ENCODE data around the gene OLR1. TPM values are rescaled to one million over a fixed set of nuclear protein-coding genes. Genes with fewer than 3 reads are reported as not detected.

OLR1 gene
- total RNA-seq, 1 experiment from 2014 or later: not detected

DNA sequence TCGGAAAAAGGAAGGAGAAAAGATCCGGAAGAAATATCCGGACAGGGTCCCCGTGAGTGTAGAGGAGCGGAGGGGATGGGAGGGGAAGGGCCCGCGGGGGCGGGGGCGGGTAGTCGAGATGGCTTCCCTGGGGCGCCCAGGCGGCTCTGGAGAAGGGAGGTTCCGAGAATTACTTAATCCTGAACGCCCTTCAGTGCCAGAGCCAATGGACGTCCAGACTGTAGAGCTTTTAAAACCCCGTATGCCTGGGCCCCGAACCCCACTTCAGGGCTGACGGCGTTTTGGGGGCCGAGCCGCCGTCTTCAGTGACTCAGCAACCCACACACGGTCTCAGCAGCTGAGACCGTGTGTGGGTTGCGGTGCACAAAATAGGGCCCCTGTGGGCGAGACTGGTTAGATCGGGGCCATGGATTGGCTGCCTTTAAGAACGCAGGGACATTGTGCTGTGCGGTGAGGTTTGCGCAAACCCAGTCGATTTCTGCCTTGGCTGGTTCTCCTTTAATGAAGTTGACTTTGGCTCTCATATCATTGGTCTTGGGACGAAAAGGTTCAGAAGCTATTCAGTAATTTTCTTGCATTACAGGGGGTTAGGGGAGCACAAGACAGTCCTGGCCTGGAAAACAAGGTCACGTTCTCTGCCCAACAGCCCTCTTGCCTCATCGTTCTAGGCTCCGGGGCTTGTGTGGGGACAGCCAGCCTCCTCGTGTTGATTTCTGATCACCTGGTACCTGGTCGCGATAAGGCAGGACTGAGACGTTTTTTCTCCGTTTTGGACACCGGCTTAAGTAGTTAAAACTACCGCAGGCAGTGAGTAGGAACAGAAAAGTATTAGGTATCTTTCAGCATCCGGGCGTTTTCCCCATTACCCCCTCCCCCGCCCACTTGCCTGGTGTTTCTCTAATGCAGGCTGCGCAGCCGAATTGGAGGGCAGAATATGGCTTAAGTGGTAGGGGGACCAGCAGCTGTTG lies 41.5 kb upstream of the OLR1 start:
- Mint-ChIP-seq H3K27me3 (ENCODE audit: low read depth) (no peaks in the 10 kb centered on the region; the same call in 1 of the 2 replicates), H3K9me3 (no peaks in the 10 kb centered on the region), H3K27ac (peak overlapping the region; percentile 97), H3K4me3 (peak overlapping the region; percentile 92), H3K4me1 (peaks cover 21% of the 10 kb centered on the region), H3K36me3 (peaks cover 8% of the 10 kb centered on the region)
- POLR2A ChIA-PET: interaction anchor here (1.0 to 1.4 kb wide), 5 partner anchors 19 to 958 kb away, joined by 3 to 12 read pairs (median 3); partner anchors contain the start of gene SMIM10L1
- TF ChIP-seq TP53 (CRISPR knock-in tag; IDR thresholded peaks at IDR 0.05) (no peak), ZNF121 (CRISPR knock-in tag; IDR thresholded peaks at IDR 0.05) (peak; percentile 84)
- peak; percentile 60 for DNase-seq (ENCODE audit: low spot score)
- peak; percentile 44 for ATAC-seq
- CTCF ChIA-PET: interaction anchor here (0.6 to 1.6 kb wide), 2 partner anchors 60 to 68 kb away, joined by 4 to 9 read pairs; no protein-coding TSS in a partner anchor

DNA sequence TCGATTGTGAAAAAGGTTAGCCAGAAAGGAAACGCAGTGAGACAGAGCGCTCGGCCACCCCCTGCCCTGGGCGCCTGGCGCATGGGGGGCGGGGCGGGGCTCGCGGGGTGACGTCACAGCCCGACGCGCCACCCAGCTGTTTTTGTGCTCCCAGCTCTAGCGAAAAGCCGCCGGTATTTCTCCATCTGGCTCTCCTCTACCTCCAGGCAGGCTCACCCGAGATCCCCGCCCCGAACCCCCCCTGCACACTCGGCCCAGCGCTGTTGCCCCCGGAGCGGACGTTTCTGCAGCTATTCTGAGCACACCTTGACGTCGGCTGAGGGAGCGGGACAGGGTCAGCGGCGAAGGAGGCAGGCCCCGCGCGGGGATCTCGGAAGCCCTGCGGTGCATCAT lies 40.8 kb upstream of the OLR1 start, which contains the start of gene GABARAPL1:
GABARAPL1 (plus strand) TSS at position 139 of the 393 bp plus-strand sequence; CDS start at position 392, 253 bp downstream.
- TF ChIP-seq, protein P1, sequence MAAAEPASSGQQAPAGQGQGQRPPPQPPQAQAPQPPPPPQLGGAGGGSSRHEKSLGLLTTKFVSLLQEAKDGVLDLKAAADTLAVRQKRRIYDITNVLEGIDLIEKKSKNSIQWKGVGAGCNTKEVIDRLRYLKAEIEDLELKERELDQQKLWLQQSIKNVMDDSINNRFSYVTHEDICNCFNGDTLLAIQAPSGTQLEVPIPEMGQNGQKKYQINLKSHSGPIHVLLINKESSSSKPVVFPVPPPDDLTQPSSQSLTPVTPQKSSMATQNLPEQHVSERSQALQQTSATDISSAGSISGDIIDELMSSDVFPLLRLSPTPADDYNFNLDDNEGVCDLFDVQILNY (CRISPR knock-in tag; IDR thresholded peaks at IDR 0.05): 0 out of 2 replicates have a peak, but pooled peaks have one; percentile 6
- TF ChIP-seq, protein P2, sequence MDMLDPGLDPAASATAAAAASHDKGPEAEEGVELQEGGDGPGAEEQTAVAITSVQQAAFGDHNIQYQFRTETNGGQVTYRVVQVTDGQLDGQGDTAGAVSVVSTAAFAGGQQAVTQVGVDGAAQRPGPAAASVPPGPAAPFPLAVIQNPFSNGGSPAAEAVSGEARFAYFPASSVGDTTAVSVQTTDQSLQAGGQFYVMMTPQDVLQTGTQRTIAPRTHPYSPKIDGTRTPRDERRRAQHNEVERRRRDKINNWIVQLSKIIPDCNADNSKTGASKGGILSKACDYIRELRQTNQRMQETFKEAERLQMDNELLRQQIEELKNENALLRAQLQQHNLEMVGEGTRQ (CRISPR knock-in tag; IDR thresholded peaks at IDR 0.05): no peak
- no peak for TF ChIP-seq ZNF396 (CRISPR knock-in tag; IDR thresholded peaks at IDR 0.05; ENCODE audit: borderline replicate concordance)
- TF ChIP-seq, protein P3, sequence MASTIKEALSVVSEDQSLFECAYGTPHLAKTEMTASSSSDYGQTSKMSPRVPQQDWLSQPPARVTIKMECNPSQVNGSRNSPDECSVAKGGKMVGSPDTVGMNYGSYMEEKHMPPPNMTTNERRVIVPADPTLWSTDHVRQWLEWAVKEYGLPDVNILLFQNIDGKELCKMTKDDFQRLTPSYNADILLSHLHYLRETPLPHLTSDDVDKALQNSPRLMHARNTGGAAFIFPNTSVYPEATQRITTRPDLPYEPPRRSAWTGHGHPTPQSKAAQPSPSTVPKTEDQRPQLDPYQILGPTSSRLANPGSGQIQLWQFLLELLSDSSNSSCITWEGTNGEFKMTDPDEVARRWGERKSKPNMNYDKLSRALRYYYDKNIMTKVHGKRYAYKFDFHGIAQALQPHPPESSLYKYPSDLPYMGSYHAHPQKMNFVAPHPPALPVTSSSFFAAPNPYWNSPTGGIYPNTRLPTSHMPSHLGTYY (CRISPR knock-in tag; IDR thresholded peaks at IDR 0.05): no peak
- peak; percentile 59; the same call in 1 of the 2 replicates for TF ChIP-seq SP1 (CRISPR knock-in tag; conservative IDR thresholded peaks at IDR 0.05)
- TF ChIP-seq, protein P4, sequence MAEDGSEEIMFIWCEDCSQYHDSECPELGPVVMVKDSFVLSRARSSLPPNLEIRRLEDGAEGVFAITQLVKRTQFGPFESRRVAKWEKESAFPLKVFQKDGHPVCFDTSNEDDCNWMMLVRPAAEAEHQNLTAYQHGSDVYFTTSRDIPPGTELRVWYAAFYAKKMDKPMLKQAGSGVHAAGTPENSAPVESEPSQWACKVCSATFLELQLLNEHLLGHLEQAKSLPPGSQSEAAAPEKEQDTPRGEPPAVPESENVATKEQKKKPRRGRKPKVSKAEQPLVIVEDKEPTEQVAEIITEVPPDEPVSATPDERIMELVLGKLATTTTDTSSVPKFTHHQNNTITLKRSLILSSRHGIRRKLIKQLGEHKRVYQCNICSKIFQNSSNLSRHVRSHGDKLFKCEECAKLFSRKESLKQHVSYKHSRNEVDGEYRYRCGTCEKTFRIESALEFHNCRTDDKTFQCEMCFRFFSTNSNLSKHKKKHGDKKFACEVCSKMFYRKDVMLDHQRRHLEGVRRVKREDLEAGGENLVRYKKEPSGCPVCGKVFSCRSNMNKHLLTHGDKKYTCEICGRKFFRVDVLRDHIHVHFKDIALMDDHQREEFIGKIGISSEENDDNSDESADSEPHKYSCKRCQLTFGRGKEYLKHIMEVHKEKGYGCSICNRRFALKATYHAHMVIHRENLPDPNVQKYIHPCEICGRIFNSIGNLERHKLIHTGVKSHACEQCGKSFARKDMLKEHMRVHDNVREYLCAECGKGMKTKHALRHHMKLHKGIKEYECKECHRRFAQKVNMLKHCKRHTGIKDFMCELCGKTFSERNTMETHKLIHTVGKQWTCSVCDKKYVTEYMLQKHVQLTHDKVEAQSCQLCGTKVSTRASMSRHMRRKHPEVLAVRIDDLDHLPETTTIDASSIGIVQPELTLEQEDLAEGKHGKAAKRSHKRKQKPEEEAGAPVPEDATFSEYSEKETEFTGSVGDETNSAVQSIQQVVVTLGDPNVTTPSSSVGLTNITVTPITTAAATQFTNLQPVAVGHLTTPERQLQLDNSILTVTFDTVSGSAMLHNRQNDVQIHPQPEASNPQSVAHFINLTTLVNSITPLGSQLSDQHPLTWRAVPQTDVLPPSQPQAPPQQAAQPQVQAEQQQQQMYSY (CRISPR knock-in tag; IDR thresholded peaks at IDR 0.05): peak; percentile 3; the same call in 1 of the 2 replicates
- peak; percentile 85; the same call in 1 of the 2 replicates for TF ChIP-seq CREM (CRISPR knock-in tag; IDR thresholded peaks at IDR 0.05)
- 0 out of 2 replicates have a peak, but pooled peaks cover 2% of the 10 kb centered on the region for H3K36me3 Mint-ChIP-seq
- peak within 1 kb of the TSS; percentile 92 for H3K4me3 Mint-ChIP-seq
- H3K27me3 Mint-ChIP-seq (ENCODE audit: low read depth): no peaks in the 10 kb centered on the region; the same call in 1 of the 2 replicates
- H3K27ac Mint-ChIP-seq: peak within 1 kb of the TSS; percentile 99
- H3K9me3 Mint-ChIP-seq: no peaks in the 10 kb centered on the region
- ATAC-seq: peak; percentile 60
- peaks cover 25% of the 10 kb centered on the region for H3K4me1 Mint-ChIP-seq
- ChIA-PET POLR2A (interaction anchor here (1.4 kb wide), 4 partner anchors 18 to 959 kb away, joined by 3 to 12 read pairs (median 3); partner anchors contain the start of gene SMIM10L1), CTCF (interaction anchor here (0.6 kb wide), 1 partner anchor 67 kb away, joined by 4 read pairs; no protein-coding TSS in a partner anchor)
- DNase-seq (ENCODE audit: low spot score): peak; percentile 70

DNA sequence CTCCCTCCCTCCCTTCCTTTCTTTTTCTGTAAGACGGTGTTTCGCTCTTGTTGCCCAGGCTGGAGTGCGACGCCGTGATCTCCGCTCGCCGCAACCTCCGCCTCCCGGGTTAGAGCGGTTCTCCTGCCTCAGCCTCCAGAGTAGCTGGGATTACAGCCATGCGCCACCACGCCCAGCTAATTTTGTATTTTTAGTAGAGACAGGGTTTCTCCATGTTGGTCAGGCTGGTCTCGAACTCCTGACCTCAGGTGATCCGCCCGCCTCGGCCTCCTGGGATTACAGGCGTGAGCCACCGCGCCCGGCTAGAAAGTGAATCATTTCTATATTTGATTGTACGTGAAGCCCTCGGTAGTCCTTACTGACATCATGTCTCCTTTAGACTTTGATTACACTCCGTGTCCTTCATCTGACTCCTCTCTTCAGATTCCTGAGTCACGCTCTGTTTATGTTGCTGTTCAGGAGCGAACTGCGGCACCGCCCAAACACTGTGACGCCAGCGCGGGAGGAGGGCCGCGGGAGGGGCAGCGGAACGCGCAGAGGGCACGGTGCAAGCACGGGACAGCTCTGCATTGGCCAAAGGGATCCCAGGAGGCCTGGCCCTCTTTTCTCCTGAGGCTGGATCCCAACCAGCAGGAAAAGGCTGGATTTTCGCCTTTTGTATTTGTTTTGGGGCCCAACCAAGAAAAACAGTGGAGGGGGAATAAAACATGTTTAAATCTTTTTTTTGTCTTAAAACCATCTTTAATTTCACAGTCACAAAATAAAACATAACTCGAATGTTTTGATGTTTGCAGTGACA lies 40.2 kb upstream of the OLR1 start:
- ChIA-PET CTCF (interaction anchor here (0.6 kb wide), 1 partner anchor 59 kb away, joined by 4 read pairs; no protein-coding TSS in a partner anchor), POLR2A (interaction anchor here (1.4 to 1.6 kb wide), 5 partner anchors 18 to 959 kb away, joined by 3 to 12 read pairs (median 3); partner anchors contain the start of gene SMIM10L1)
- peaks cover 27% of the 10 kb centered on the region for H3K4me1 Mint-ChIP-seq
- H3K36me3 Mint-ChIP-seq: 0 out of 2 replicates have a peak, but pooled peaks cover under 1% of the 10 kb centered on the region
- ATAC-seq (peak; percentile 88), DNase-seq (ENCODE audit: low spot score) (peak; percentile 91)
- peak overlapping the region; percentile 99 for H3K27ac Mint-ChIP-seq
- H3K9me3 Mint-ChIP-seq: no peaks in the 10 kb centered on the region
- H3K27me3 Mint-ChIP-seq (ENCODE audit: low read depth): no peaks in the 10 kb centered on the region; the same call in 1 of the 2 replicates
- H3K4me3 Mint-ChIP-seq: peak overlapping the region; percentile 92
- TF ChIP-seq, protein P5, sequence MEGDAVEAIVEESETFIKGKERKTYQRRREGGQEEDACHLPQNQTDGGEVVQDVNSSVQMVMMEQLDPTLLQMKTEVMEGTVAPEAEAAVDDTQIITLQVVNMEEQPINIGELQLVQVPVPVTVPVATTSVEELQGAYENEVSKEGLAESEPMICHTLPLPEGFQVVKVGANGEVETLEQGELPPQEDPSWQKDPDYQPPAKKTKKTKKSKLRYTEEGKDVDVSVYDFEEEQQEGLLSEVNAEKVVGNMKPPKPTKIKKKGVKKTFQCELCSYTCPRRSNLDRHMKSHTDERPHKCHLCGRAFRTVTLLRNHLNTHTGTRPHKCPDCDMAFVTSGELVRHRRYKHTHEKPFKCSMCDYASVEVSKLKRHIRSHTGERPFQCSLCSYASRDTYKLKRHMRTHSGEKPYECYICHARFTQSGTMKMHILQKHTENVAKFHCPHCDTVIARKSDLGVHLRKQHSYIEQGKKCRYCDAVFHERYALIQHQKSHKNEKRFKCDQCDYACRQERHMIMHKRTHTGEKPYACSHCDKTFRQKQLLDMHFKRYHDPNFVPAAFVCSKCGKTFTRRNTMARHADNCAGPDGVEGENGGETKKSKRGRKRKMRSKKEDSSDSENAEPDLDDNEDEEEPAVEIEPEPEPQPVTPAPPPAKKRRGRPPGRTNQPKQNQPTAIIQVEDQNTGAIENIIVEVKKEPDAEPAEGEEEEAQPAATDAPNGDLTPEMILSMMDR (IDR thresholded peaks at IDR 0.05): no peak
- no peak for TF ChIP-seq ELF4 (CRISPR knock-in tag; IDR thresholded peaks at IDR 0.05; ENCODE audit: low read depth)
- TF ChIP-seq, protein P6, sequence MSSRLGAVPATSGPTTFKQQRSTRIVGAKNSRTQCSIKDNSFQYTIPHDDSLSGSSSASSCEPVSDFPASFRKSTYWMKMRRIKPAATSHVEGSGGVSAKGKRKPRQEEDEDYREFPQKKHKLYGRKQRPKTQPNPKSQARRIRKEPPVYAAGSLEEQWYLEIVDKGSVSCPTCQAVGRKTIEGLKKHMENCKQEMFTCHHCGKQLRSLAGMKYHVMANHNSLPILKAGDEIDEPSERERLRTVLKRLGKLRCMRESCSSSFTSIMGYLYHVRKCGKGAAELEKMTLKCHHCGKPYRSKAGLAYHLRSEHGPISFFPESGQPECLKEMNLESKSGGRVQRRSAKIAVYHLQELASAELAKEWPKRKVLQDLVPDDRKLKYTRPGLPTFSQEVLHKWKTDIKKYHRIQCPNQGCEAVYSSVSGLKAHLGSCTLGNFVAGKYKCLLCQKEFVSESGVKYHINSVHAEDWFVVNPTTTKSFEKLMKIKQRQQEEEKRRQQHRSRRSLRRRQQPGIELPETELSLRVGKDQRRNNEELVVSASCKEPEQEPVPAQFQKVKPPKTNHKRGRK (CRISPR knock-in tag; IDR thresholded peaks at IDR 0.05; ENCODE audit: borderline replicate concordance): no peak
- TF ChIP-seq, protein P7, sequence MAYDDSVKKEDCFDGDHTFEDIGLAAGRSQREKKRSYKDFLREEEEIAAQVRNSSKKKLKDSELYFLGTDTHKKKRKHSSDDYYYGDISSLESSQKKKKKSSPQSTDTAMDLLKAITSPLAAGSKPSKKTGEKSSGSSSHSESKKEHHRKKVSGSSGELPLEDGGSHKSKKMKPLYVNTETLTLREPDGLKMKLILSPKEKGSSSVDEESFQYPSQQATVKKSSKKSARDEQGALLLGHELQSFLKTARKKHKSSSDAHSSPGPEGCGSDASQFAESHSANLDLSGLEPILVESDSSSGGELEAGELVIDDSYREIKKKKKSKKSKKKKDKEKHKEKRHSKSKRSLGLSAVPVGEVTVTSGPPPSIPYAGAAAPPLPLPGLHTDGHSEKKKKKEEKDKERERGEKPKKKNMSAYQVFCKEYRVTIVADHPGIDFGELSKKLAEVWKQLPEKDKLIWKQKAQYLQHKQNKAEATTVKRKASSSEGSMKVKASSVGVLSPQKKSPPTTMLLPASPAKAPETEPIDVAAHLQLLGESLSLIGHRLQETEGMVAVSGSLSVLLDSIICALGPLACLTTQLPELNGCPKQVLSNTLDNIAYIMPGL (CRISPR knock-in tag; IDR thresholded peaks at IDR 0.05): peak; percentile 54; the same call in 1 of the 2 replicates
